DMS153 treated with DMSO at 0.1 percent for 48 hours (cell line): ENCODE results near the gene OVAAL.
"Not testable (repeated sequence)": the region's sequence is repeated elsewhere in the genome, so short reads cannot be mapped to it uniquely, and the experiment has no call there.

Source experiments
- DNase-seq: peaks from one replicate; lab custom pipeline; 2025; ENCODE audit not compliant: unreplicated experiment; lab: John Stamatoyannopoulos, UW

The OVAAL gene

GRCh38 chr1:180540697-180541594 lies 17.8 kb upstream of the OVAAL start:
- no peak for DNase-seq

- DNase-seq, result no peak
Measured at GRCh38 chr1:180542113-180542837, 16.5 kb upstream of the OVAAL start.

- no peak for DNase-seq
Measured at GRCh38 chr1:180542838-180543145, 16.0 kb upstream of the OVAAL start.

DNA sequence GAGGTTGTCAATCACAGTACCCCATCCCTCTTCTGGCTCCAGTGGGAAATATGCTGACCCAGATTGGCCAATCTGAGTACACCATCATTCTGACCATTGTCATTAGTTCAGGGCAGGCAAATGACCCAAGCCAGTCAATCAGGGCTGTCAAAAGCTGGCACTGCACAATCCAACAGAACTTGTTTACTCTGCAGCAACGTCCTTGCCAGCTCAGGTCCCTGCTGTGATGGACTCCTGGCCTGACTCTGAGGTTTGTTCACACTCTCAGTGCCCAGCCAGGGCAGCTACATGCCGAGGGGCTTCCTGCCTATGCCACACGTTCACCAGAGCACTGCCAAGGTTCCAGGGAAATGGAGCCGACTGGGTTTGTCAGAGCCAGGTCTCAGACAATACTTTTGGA lies 14.7 kb upstream of the OVAAL start:
- no peak for DNase-seq

GRCh38 chr1:180545991-180546390 lies 12.8 kb upstream of the OVAAL start:
- no peak for DNase-seq

- peak; percentile 21 for DNase-seq
Measured at GRCh38 chr1:180548686-180549317, 10.0 kb upstream of the OVAAL start.

GRCh38 chr1:180549770-180550169 lies 9.0 kb upstream of the OVAAL start:
- DNase-seq, result not testable (repeated sequence)

- DNase-seq, result no peak
Measured at GRCh38 chr1:180550241-180550640, 8.5 kb upstream of the OVAAL start.

GRCh38 chr1:180551997-180552396 lies 6.8 kb upstream of the OVAAL start:
- DNase-seq, result no peak

DNA sequence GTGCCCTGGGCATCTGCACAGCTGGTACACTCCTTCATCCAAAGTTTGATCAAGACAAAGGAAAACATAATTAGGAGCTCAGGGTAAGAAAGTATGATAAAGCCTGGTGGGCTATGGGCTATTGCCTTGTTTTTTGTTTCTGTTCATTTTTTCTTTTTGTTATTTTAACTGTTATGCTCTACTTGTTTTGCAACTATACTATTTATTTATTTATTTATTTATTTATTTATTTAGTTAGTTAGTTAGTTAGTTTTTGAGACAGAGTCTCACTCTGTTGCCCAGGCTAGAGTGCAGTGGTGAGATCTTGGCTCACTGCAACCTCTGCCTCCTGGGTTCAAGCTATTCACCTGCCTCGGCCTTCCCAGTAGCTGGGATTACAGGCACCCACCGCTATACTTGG lies 5.7 kb upstream of the OVAAL start:
- not testable (repeated sequence) for DNase-seq

DNA sequence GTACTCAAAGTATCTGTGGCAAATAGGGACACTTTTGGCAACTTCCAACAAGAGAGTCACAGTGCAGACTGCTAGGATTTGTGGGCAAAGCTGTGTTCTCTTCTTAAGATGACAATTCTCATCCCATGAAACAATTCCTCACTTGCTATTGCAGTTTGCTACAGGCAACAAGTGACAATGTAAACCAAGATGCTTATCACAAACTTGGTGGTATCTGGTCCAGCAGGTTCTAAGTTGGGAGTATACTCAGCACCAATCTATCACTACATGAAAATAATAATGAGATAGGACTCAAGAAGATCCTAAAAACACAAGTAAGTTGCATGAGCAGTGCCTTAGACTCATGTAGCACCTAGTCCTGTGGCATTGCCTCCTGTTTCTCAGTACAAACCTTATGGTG lies 3.4 kb upstream of the OVAAL start:
- no peak for DNase-seq

DNA sequence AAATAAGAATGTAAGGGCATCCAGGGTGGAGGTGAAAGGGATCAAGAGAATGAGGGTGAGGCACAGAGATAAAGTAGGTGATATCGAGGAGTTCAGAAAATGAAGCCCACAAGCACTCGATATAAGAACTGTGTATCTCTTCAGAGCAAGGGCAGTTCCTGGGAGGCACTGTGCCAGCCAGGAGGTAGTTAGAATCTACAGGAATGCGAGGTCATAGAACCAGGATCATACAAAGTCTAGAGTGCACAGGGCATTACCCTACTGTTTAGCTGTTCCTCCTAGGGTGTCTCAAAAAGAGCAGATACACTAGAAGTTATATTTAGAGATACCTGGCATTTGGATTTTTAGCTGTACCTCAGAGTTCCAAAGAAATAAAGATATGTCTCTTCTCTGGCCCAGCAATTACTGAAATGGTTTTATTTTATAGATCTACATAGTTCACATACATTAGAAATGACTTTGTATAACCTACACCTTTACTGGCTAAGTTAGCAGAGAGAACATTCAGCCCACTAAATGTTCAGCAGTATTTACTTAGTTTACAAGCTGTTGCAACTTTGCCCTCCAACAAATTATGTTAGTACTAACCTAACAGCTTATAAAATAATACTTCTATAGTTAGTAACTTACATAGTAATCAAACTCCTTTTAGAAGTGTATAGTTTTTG lies 1.6 kb downstream of the OVAAL start:
- no peak for DNase-seq

- DNase-seq, result no peak
Measured at GRCh38 chr1:180560868-180561600, 2.3 kb downstream of the OVAAL start.

DNA sequence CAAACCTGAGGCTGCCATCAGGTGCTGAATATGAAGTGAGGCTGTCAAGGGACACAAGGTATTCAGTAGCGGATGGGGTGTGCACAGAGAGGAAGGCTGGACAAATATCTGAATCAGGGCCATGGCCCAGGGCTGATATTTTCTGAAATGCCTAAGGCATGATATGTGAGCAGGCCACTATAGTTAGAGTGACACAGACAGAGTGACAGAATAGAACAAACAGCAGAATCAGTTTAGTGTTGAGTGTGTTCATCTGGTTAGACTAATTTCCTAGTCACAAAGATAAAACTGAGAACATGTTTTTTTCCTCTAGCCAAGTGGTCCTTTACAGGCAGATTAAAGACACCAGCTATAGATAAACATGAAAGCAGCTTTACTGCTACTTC lies 3.9 kb downstream of the OVAAL start:
- DNase-seq, result no peak

GRCh38 chr1:180563026-180563827 lies 4.5 kb downstream of the OVAAL start:
- DNase-seq, result no peak

DNA sequence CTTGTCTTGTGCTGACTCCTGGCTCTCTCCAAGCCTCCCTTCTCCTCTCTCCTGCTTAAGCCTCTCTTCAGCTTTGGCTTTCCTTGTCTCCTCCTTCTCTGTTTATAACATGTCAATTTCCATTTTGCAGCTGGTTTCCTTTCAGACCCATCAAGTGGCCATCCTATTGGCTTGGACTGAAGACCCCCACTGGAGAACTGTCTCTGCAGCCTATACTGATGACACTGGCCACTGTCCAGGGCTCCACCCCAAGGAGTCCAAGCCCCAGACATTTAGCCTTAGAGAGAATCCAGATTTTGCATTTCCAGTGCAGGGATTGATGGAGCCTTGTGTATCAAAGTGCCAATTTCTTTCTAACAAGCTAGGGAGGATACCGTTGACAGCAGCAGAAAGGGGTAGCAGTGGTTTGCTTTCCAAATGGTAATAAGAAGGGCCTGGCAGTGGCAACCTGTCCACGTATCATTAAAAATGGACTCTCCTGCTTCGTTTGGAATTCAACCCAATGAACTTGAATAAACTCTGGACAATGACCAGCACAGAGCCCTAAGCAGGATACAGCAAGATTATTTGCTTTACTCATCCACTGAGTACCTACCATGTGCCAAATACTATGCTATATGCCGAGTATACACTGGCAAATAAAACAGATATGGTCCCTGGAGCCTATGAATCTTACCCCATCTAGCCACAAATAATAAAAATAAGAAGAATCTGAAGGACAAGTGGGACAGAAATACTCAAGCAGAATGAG lies 6.5 kb downstream of the OVAAL start:
- DNase-seq, result no peak

DNA sequence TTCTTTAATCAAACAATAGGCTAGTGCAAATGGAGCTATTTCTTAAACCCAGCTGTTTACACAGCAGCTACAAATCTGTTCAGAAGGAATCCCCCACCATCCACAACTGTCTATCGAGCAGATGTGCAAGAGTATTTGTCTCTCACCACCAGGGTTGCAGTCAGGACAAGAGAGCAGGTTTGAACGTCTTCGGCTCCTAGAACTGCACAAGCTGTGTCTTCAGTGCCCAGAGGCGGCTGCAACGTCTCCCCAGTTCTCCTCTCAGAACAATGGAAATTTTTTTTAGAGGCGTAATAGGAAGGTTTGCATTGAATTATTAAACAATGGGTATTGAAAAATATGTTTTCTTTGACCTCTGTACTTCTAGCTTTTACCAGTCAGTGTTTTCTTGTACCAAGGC lies 7.3 kb downstream of the OVAAL start:
- DNase-seq, result no peak

GRCh38 chr1:180566495-180566894 lies 7.7 kb downstream of the OVAAL start:
- no peak for DNase-seq

- DNase-seq, result no peak
Measured at GRCh38 chr1:180567654-180568053, 8.9 kb downstream of the OVAAL start.
